ENCODE data around the gene AARS1. TPM values are rescaled to one million over a fixed set of nuclear protein-coding genes. Genes with fewer than 3 reads are reported as not detected.
"Not testable (repeated sequence)": the region's sequence is repeated elsewhere in the genome, so short reads cannot be mapped to it uniquely, and the experiment has no call there.

Gene AARS1
- total RNA-seq, 2 experiments from 2014 or later, result 237 to 238 TPM

GRCh38 chr16:70206382-70206781 lies 82.9 kb downstream of the AARS1 start:
- H3K4me3 Mint-ChIP-seq; CTCF ChIA-PET; DNase-seq; H3K27ac Mint-ChIP-seq; H3K9me3 Mint-ChIP-seq; intact Hi-C loops (cut with micrococcal nuclease); H3K27me3 Mint-ChIP-seq (ENCODE audit: low read depth); H3K4me1 Mint-ChIP-seq (ENCODE audit: low read depth): not testable (repeated sequence)
- H3K36me3 Mint-ChIP-seq (ENCODE audit: low read depth), result peaks cover 21% of the 10 kb centered on the region

GRCh38 chr16:70204668-70205405 lies 84.5 kb downstream of the AARS1 start:
- H3K27ac Mint-ChIP-seq; intact Hi-C loops (cut with micrococcal nuclease); H3K4me1 Mint-ChIP-seq (ENCODE audit: low read depth); H3K27me3 Mint-ChIP-seq (ENCODE audit: low read depth); H3K9me3 Mint-ChIP-seq; H3K4me3 Mint-ChIP-seq; DNase-seq: not testable (repeated sequence)
- peaks cover 17% of the 10 kb centered on the region for H3K36me3 Mint-ChIP-seq (ENCODE audit: low read depth)
- CTCF ChIA-PET, result interaction anchor here (0.6 kb wide), 1 partner anchor 292 kb away, joined by 3 read pairs; no protein-coding TSS in a partner anchor

- peaks cover 13% of the 10 kb centered on the region for H3K36me3 Mint-ChIP-seq (ENCODE audit: low read depth)
- H3K4me3 Mint-ChIP-seq; H3K27ac Mint-ChIP-seq; intact Hi-C loops (cut with micrococcal nuclease); H3K27me3 Mint-ChIP-seq (ENCODE audit: low read depth); DNase-seq; CTCF ChIA-PET; H3K4me1 Mint-ChIP-seq (ENCODE audit: low read depth); H3K9me3 Mint-ChIP-seq: not testable (repeated sequence)
Measured at GRCh38 chr16:70204010-70204409, 85.3 kb downstream of the AARS1 start.

DNA sequence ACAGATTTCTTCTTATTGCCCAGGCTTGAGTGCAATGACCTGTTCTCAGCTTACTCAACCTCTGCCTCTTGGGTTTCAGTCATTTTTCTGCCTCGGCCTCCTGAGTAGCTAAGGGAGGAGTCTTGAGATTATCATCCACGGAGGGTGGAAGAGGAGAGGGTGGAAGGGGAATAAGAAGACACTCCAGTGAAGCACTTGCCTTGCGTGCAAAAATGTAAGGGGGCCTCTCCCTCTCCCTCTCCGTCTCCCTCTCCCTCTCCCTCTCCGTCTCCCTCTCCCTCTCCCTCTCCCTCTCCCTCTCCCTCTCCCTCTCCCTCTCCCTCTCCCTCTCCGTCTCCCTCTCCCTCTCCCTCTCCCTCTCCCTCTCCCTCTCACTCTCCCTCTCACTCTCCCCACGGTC lies 85.8 kb downstream of the AARS1 start:
- intact Hi-C loops (cut with micrococcal nuclease); CTCF ChIA-PET: not testable (repeated sequence)

More for the DNA sequence above, 85.8 kb downstream of the AARS1 start:
- not testable (repeated sequence) for H3K27ac Mint-ChIP-seq; H3K4me1 Mint-ChIP-seq (ENCODE audit: low read depth); DNase-seq; H3K27me3 Mint-ChIP-seq (ENCODE audit: low read depth); H3K4me3 Mint-ChIP-seq; H3K9me3 Mint-ChIP-seq
- H3K36me3 Mint-ChIP-seq (ENCODE audit: low read depth), result peaks cover 13% of the 10 kb centered on the region

Other genes starting within 250 kb of the AARS1 start
- 10 to 100 TPM; 12.8 to 14.3 TPM for gene PDPR, start 175.2 kb downstream of the AARS1 start, total RNA-seq
- gene CLEC18C, start 115.7 kb downstream of the AARS1 start, total RNA-seq, result under 1 TPM; 0.27 to 0.31 TPM
- 10 to 100 TPM; 20.3 to 21.0 TPM for gene EXOSC6, start 37.6 kb downstream of the AARS1 start, total RNA-seq
- 10 to 100 TPM; 28.7 to 31.3 TPM for gene DDX19B, start 9.7 kb upstream of the AARS1 start, total RNA-seq
- 10 to 100 TPM; 43.4 to 46.0 TPM for gene DDX19A, start 57.4 kb upstream of the AARS1 start, total RNA-seq
- 1 to 10 TPM; 9.3 to 9.9 TPM for gene ST3GAL2, start 149.6 kb upstream of the AARS1 start, total RNA-seq
- gene FCSK, start 165.1 kb upstream of the AARS1 start, total RNA-seq, result 10 to 100 TPM; 12.2 to 12.6 TPM
- 10 to 100 TPM; 42.0 to 48.7 TPM for gene COG4, start 234.0 kb upstream of the AARS1 start, total RNA-seq
- gene SF3B3, start 234.3 kb upstream of the AARS1 start, total RNA-seq, result 100 to 1,000 TPM; 397 to 416 TPM